Subcutaneous abdominal adipose tissue (tissue), 5 donors: ENCODE measurements around the gene SLC35B1.
"Not testable (repeated sequence)": the region's sequence is repeated elsewhere in the genome, so short reads cannot be mapped to it uniquely, and the experiment has no call there.

Experiments
- H3K27ac ChIP-seq: one replicate; pipeline ENCODE4 v1.7.0; 2013; ENCODE audit warnings: low read depth, mild to moderate bottlenecking, inconsistent platforms, low read length, moderate library complexity
- H3K27me3 ChIP-seq, 5 donors: one replicate each; pipeline ENCODE4 v1.7.0; 2013; ENCODE audit warnings: low read length in 5 of 5, inconsistent platforms in 1 of 5; ENCODE audit not compliant: control insufficient read depth in 5 of 5, insufficient read depth in 4 of 5
- H3K36me3 ChIP-seq, 5 donors: one replicate each; pipeline ENCODE4 v1.7.0; 2013; ENCODE audit warnings: low read length in 5 of 5; ENCODE audit not compliant: control insufficient read depth in 5 of 5, insufficient read depth in 5 of 5
- H3K4me1 ChIP-seq, 5 donors: one replicate each; pipeline ENCODE4 v1.7.0; 2013; ENCODE audit warnings: low read length in 5 of 5, mild to moderate bottlenecking in 3 of 5, moderate library complexity in 1 of 5; ENCODE audit not compliant: control insufficient read depth in 5 of 5, insufficient read depth in 5 of 5
- H3K4me3 ChIP-seq, 5 donors: one replicate each; pipeline ENCODE4 v1.7.0; 2013; ENCODE audit warnings: low read length in 5 of 5, low read depth in 1 of 5
- H3K9ac ChIP-seq, 5 donors: one replicate each; pipeline ENCODE4 v1.7.0; 2013; ENCODE audit warnings: low read length in 5 of 5, mild to moderate bottlenecking in 4 of 5, moderate library complexity in 3 of 5
- H3K9me3 ChIP-seq, 5 donors: one replicate each; pipeline ENCODE4 v1.7.0; 2013; ENCODE audit warnings: low read length in 5 of 5; ENCODE audit not compliant: control insufficient read depth in 5 of 5
- donor health status: healthy.
- donor health status: healthy.
- donor health status: healthy.
- donor health status: healthy.
- donor health status: healthy.

The SLC35B1 gene

GRCh38 chr17:49676276-49676868, 31.4 kb downstream of the SLC35B1 start:
- peak overlapping the region; percentile 58 to 89 (median 77) for H3K4me3 ChIP-seq
- peaks cover 0 to 6% (median 3%) of the 10 kb centered on the region in 5 donors for H3K36me3 ChIP-seq
- peaks cover 6 to 41% (median 34%) of the 10 kb centered on the region in 5 donors for H3K4me1 ChIP-seq
- no peaks in the 10 kb centered on the region for H3K9me3 ChIP-seq
- H3K27me3 ChIP-seq = no peaks in the 10 kb centered on the region
- H3K9ac ChIP-seq = peak overlapping the region; percentile 11 to 84 (median 74)
- H3K27ac ChIP-seq = peak overlapping the region; percentile 96

- Histone ChIP-seq H3K9ac (no peak overlapping the region), H3K4me1 (peaks cover 6 to 57% (median 45%) of the 10 kb centered on the region in 5 donors), H3K27me3 (no peaks in the 10 kb centered on the region), H3K36me3 (peaks cover 0 to 6% (median 3%) of the 10 kb centered on the region in 5 donors), H3K27ac (no peak overlapping the region), H3K4me3 (no peak overlapping the region), H3K9me3 (no peaks in the 10 kb centered on the region)
Measured at GRCh38 chr17:49674507-49674906, 33.3 kb downstream of the SLC35B1 start.

GRCh38 chr17:49673679-49674078, 34.1 kb downstream of the SLC35B1 start:
- not testable (repeated sequence) for H3K9me3 ChIP-seq, H3K4me3 ChIP-seq, H3K9ac ChIP-seq, H3K27ac ChIP-seq, H3K27me3 ChIP-seq, H3K36me3 ChIP-seq
- peaks cover 6 to 57% (median 45%) of the 10 kb centered on the region in 5 donors for H3K4me1 ChIP-seq

GRCh38 chr17:49670641-49671040, 37.1 kb downstream of the SLC35B1 start:
- peak overlapping the region in 3 of 5 donors; percentile 3 to 72 (median 16) for H3K9ac ChIP-seq
- no peaks in the 10 kb centered on the region for H3K9me3 ChIP-seq
- H3K27ac ChIP-seq = peak overlapping the region; percentile 63

GRCh38 chr17:49670002-49670401, 37.8 kb downstream of the SLC35B1 start:
- Histone ChIP-seq H3K9ac (peak overlapping the region in 4 of 5 donors; percentile 3 to 72 (median 40)), H3K4me1 (peaks cover 0 to 29% (median 18%) of the 10 kb centered on the region in 5 donors), H3K4me3 (no peak overlapping the region), H3K36me3 (peaks cover 0 to 6% (median 2%) of the 10 kb centered on the region in 5 donors), H3K27me3 (no peaks in the 10 kb centered on the region), H3K27ac (peak overlapping the region; percentile 63), H3K9me3 (no peaks in the 10 kb centered on the region)

More at GRCh38 chr17:49670641-49671040, 37.1 kb downstream of the SLC35B1 start:
- Histone ChIP-seq H3K36me3 (peaks cover 0 to 6% (median 4%) of the 10 kb centered on the region in 5 donors), H3K27me3 (no peaks in the 10 kb centered on the region), H3K4me1 (peaks cover 0 to 35% (median 23%) of the 10 kb centered on the region in 5 donors), H3K4me3 (no peak overlapping the region)

- Histone ChIP-seq H3K9me3 (no peaks in the 10 kb centered on the region), H3K9ac (no peak overlapping the region), H3K4me3 (no peak overlapping the region), H3K4me1 (peaks cover 0 to 19% (median 11%) of the 10 kb centered on the region in 5 donors), H3K36me3 (peaks cover 0 to 8% (median 0%) of the 10 kb centered on the region in 5 donors), H3K27ac (no peak overlapping the region), H3K27me3 (no peaks in the 10 kb centered on the region)
Measured at GRCh38 chr17:49667854-49668253, 39.9 kb downstream of the SLC35B1 start.

- peaks cover 0 to 3% (median under 1%) of the 10 kb centered on the region in 5 donors for H3K4me1 ChIP-seq
- no peaks in the 10 kb centered on the region for H3K27me3 ChIP-seq
- no peak overlapping the region for H3K27ac ChIP-seq
- H3K9me3 ChIP-seq = no peaks in the 10 kb centered on the region
- H3K36me3 ChIP-seq = peaks cover 0 to 8% (median 0%) of the 10 kb centered on the region in 5 donors
- no peak overlapping the region for H3K4me3 ChIP-seq
- H3K9ac ChIP-seq = no peak overlapping the region
Measured at GRCh38 chr17:49664706-49665211, 43.0 kb downstream of the SLC35B1 start.

- Histone ChIP-seq H3K4me1 (peaks cover 0 to 6% (median 0%) of the 10 kb centered on the region in 5 donors), H3K27me3 (no peaks in the 10 kb centered on the region), H3K27ac (no peak overlapping the region), H3K36me3 (peaks cover 0 to 6% (median 4%) of the 10 kb centered on the region in 5 donors), H3K9ac (no peak overlapping the region), H3K4me3 (no peak overlapping the region), H3K9me3 (no peaks in the 10 kb centered on the region)
Measured at GRCh38 chr17:49659661-49660382, 47.9 kb downstream of the SLC35B1 start.

- Histone ChIP-seq H3K27me3 (no peaks in the 10 kb centered on the region), H3K4me1 (peaks cover 0 to 6% (median 2%) of the 10 kb centered on the region in 5 donors), H3K4me3 (no peak overlapping the region), H3K9ac (no peak overlapping the region), H3K9me3 (no peaks in the 10 kb centered on the region), H3K27ac (no peak overlapping the region), H3K36me3 (peaks cover 0 to 5% (median 0%) of the 10 kb centered on the region in 5 donors)
Measured at GRCh38 chr17:49656247-49656646, 51.5 kb downstream of the SLC35B1 start.
